HEK293 (cell line): ENCODE data around the gene CEMP1.

Experiments
- CTCF ChIA-PET: fragments of 350-600 bp; formaldehyde crosslinking; extraction: SDS; loops from one replicate; lab custom pipeline; 2021; ENCODE audit warnings: antibody characterized with exemption; lab: Yijun Ruan, JAX
- POLR2A ChIA-PET: fragments of 300-600 bp; formaldehyde crosslinking; extraction: SDS; loops from one replicate; lab custom pipeline; 2020; ENCODE audit warnings: antibody characterized with exemption, inconsistent platforms; lab: Yijun Ruan, JAX
- H3K27ac ChIP-seq: fragments of 200-500 bp; sonication (Bioruptor generic); 2 replicates; pipeline ENCODE4 v1.5.1; 2014; ENCODE audit warnings: low read depth, low read length, control low read depth, inconsistent platforms; ENCODE audit errors: extremely low read depth
- H3K36me3 ChIP-seq, 2 experiments: fragments of 200-500 bp in 1 of 2; sonication (Bioruptor generic) in 1 of 2; 1 replicate in 1 of 2; 2 replicates in 1 of 2; pipeline ENCODE4 v1.5.1; 2014 to 2017; ENCODE audit warnings: inconsistent platforms in 2 of 2, low read length in 2 of 2; ENCODE audit not compliant: control insufficient read depth in 2 of 2, insufficient read depth in 1 of 2
- H3K4me1 ChIP-seq: fragments of 200-500 bp; sonication (Bioruptor generic); 2 replicates; pipeline ENCODE4 v1.5.1; 2014; ENCODE audit warnings: mild to moderate bottlenecking, low read length, inconsistent platforms; ENCODE audit not compliant: control insufficient read depth, insufficient read depth
- H3K4me3 ChIP-seq: 2 replicates; pipeline ENCODE4 v1.5.1; 2011; ENCODE audit warnings: low read depth, mild to moderate bottlenecking, control low read depth, low read length, moderate library complexity
- H3K9me3 ChIP-seq: fragments of 200-500 bp; sonication (Bioruptor generic); 2 replicates; pipeline ENCODE4 v1.5.1; 2014; ENCODE audit warnings: low read depth, low read length, inconsistent platforms; ENCODE audit not compliant: control insufficient read depth, insufficient read depth
- HIC1 ChIP-seq: fragments of 450-650 bp; formaldehyde crosslinking; IDR thresholded peaks from 2 replicates; pipeline ENCODE4 v1.5.1; 2016; ENCODE audit warnings: missing biosample characterization, missing genetic modification characterization
- SCRT1 ChIP-seq: fragments of 450-650 bp; formaldehyde crosslinking; IDR thresholded peaks from 2 replicates; pipeline ENCODE4 v1.5.1; 2016; ENCODE audit warnings: missing biosample characterization, missing genetic modification characterization, borderline replicate concordance
- SCRT2 ChIP-seq: fragments of 450-650 bp; formaldehyde crosslinking; IDR thresholded peaks from 2 replicates; pipeline ENCODE4 v1.5.1; 2016; ENCODE audit warnings: missing biosample characterization, missing genetic modification characterization
- ZBTB20 ChIP-seq: fragments of 450-650 bp; formaldehyde crosslinking; IDR thresholded peaks from 2 replicates; pipeline ENCODE4 v1.5.1; 2016; ENCODE audit warnings: missing biosample characterization, missing genetic modification characterization
- ZNF157 ChIP-seq: fragments of 450-650 bp; formaldehyde crosslinking; IDR thresholded peaks from 2 replicates; pipeline ENCODE4 v1.5.1; 2016; ENCODE audit warnings: missing biosample characterization, missing genetic modification characterization
- ZNF292 ChIP-seq: fragments of 450-650 bp; formaldehyde crosslinking; IDR thresholded peaks from 2 replicates; pipeline ENCODE4 v1.5.1; 2016; ENCODE audit warnings: low read depth, missing biosample characterization, missing genetic modification characterization, borderline replicate concordance
- ZNF311 ChIP-seq: fragments of 450-650 bp; formaldehyde crosslinking; IDR thresholded peaks from 2 replicates; pipeline ENCODE4 v1.5.1; 2017; ENCODE audit warnings: missing biosample characterization, missing genetic modification characterization, borderline replicate concordance
- ZNF391 ChIP-seq: fragments of 450-650 bp; formaldehyde crosslinking; IDR thresholded peaks from 2 replicates; pipeline ENCODE4 v1.5.1; 2016; ENCODE audit warnings: low read depth, missing biosample characterization, missing genetic modification characterization, borderline replicate concordance
- ZNF549 ChIP-seq: fragments of 450-650 bp; IDR thresholded peaks from 2 replicates; pipeline ENCODE4 v1.5.1; 2018; ENCODE audit warnings: missing biosample characterization, missing genetic modification characterization, mild to moderate bottlenecking, inconsistent platforms, moderate library complexity
- ZNF558 ChIP-seq: fragments of 450-650 bp; formaldehyde crosslinking; IDR thresholded peaks from 2 replicates; pipeline ENCODE4 v1.5.1; 2016; ENCODE audit warnings: missing biosample characterization, missing genetic modification characterization
- ZNF596 ChIP-seq: fragments of 450-650 bp; IDR thresholded peaks from 2 replicates; pipeline ENCODE4 v1.5.0; 2018; ENCODE audit warnings: missing biosample characterization, mild to moderate bottlenecking, missing genetic modification characterization, moderate library complexity
- ZNF624 ChIP-seq: fragments of 450-650 bp; formaldehyde crosslinking; IDR thresholded peaks from 2 replicates; pipeline ENCODE4 v1.5.1; 2017; ENCODE audit warnings: missing biosample characterization, missing genetic modification characterization
- ZNF791 ChIP-seq: fragments of 450-650 bp; formaldehyde crosslinking; IDR thresholded peaks from 2 replicates; pipeline ENCODE4 v1.5.1; 2016; ENCODE audit warnings: missing biosample characterization, missing genetic modification characterization
- TF ChIP-seq, protein P1 (sequence below): fragments of 450-650 bp; formaldehyde crosslinking; IDR thresholded peaks from 2 replicates; pipeline ENCODE4 v1.5.1; 2016; ENCODE audit warnings: missing biosample characterization, missing genetic modification characterization
- TF ChIP-seq, protein P2 (sequence below): fragments of 450-650 bp; formaldehyde crosslinking; IDR thresholded peaks from 2 replicates; pipeline ENCODE4 v1.5.1; 2016; ENCODE audit warnings: missing biosample characterization, missing genetic modification characterization, borderline replicate concordance
- TF ChIP-seq, protein P3 (sequence below): fragments of 450-650 bp; formaldehyde crosslinking; IDR thresholded peaks from 2 replicates; pipeline ENCODE4 v1.5.1; 2016; ENCODE audit warnings: missing biosample characterization, missing genetic modification characterization

The CEMP1 gene

GRCh38 chr16:2531696-2532493, 687 bp upstream of the CEMP1 start (continued):
- TF ChIP-seq ZNF391 (tag by site-specific recombination) (0 out of 2 replicates have a peak, but pooled peaks have one; percentile 15), ZNF549 (tag by site-specific recombination) (no peak), ZNF596 (tag by site-specific recombination) (no peak)
- TF ChIP-seq, all 188 proteins: peak for 39

DNA sequence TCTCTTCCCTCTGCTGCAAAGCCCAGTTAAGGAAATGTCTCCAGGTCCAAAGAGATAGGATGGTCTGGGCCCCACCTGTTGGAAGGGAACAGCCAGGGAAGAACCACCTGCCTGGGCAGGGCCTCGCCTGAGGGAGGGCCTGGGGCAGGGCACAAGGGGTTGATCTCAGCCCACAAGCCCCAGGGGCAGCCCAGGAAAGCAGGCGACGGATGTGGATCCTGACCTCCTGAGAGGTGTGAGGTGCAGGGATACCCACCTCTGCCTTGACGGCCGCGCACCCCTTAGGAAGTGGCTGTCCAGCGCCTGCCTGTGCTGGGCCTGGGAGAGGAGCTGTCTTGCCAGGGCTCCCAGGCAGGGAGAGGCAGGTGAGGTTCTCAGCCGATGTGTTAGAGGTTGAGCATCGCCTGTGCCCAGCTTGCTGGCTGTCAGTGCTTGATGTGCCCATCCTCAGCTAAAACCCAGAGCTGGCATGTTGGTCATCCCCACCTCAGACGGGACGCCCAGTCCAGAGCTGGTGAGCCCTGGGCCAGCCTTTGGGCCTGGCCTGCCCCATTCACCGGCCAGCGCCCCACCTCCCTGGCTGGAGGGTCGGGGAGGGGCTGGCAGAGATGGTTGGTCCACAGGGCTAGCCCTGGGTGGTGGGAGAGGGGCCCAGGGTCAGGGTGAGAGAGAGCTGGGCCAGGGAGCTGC, 434 bp downstream of the CEMP1 start:
- ChIA-PET CTCF (interaction anchor here (0.6 to 1.1 kb wide), 2 partner anchors 30 to 389 kb away, joined by 3 to 4 read pairs; no protein-coding TSS in a partner anchor), POLR2A (interaction anchor here (0.6 to 3.6 kb wide), 3 partner anchors 11 to 375 kb away, joined by 3 to 25 read pairs (median 3); partner anchors contain the start of genes AMDHD2 and TRAF7)
- no peak overlapping the region for H3K4me3 ChIP-seq
- peaks cover 0 to 51% of the 10 kb centered on the region in 2 experiments; a peak in 1 of 3 replicates for H3K36me3 ChIP-seq
- no peak overlapping the region for H3K27ac ChIP-seq
- H3K4me1 ChIP-seq: peaks cover 3% of the 10 kb centered on the region; the same call in 1 of the 2 replicates
- TF ChIP-seq HIC1 (tag by site-specific recombination) (peak; percentile 15; the same call in 1 of the 2 replicates), ZNF791 (tag by site-specific recombination) (no peak), SCRT2 (tag by site-specific recombination) (peak; percentile 80), SCRT1 (tag by site-specific recombination) (0 out of 2 replicates have a peak, but pooled peaks have one; percentile 20), ZNF292 (no peak), ZNF311 (tag by site-specific recombination) (no peak), ZBTB20 (no peak), ZNF624 (no peak), ZNF558 (no peak), ZNF157 (tag by site-specific recombination) (no peak)
- TF ChIP-seq, protein P1, sequence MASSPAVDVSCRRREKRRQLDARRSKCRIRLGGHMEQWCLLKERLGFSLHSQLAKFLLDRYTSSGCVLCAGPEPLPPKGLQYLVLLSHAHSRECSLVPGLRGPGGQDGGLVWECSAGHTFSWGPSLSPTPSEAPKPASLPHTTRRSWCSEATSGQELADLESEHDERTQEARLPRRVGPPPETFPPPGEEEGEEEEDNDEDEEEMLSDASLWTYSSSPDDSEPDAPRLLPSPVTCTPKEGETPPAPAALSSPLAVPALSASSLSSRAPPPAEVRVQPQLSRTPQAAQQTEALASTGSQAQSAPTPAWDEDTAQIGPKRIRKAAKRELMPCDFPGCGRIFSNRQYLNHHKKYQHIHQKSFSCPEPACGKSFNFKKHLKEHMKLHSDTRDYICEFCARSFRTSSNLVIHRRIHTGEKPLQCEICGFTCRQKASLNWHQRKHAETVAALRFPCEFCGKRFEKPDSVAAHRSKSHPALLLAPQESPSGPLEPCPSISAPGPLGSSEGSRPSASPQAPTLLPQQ (tag by site-specific recombination): peak; percentile 52; the same call in 1 of the 2 replicates
- TF ChIP-seq, protein P2, sequence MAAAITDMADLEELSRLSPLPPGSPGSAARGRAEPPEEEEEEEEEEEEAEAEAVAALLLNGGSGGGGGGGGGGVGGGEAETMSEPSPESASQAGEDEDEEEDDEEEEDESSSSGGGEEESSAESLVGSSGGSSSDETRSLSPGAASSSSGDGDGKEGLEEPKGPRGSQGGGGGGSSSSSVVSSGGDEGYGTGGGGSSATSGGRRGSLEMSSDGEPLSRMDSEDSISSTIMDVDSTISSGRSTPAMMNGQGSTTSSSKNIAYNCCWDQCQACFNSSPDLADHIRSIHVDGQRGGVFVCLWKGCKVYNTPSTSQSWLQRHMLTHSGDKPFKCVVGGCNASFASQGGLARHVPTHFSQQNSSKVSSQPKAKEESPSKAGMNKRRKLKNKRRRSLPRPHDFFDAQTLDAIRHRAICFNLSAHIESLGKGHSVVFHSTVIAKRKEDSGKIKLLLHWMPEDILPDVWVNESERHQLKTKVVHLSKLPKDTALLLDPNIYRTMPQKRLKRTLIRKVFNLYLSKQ (tag by site-specific recombination): no peak
- TF ChIP-seq, protein P3, sequence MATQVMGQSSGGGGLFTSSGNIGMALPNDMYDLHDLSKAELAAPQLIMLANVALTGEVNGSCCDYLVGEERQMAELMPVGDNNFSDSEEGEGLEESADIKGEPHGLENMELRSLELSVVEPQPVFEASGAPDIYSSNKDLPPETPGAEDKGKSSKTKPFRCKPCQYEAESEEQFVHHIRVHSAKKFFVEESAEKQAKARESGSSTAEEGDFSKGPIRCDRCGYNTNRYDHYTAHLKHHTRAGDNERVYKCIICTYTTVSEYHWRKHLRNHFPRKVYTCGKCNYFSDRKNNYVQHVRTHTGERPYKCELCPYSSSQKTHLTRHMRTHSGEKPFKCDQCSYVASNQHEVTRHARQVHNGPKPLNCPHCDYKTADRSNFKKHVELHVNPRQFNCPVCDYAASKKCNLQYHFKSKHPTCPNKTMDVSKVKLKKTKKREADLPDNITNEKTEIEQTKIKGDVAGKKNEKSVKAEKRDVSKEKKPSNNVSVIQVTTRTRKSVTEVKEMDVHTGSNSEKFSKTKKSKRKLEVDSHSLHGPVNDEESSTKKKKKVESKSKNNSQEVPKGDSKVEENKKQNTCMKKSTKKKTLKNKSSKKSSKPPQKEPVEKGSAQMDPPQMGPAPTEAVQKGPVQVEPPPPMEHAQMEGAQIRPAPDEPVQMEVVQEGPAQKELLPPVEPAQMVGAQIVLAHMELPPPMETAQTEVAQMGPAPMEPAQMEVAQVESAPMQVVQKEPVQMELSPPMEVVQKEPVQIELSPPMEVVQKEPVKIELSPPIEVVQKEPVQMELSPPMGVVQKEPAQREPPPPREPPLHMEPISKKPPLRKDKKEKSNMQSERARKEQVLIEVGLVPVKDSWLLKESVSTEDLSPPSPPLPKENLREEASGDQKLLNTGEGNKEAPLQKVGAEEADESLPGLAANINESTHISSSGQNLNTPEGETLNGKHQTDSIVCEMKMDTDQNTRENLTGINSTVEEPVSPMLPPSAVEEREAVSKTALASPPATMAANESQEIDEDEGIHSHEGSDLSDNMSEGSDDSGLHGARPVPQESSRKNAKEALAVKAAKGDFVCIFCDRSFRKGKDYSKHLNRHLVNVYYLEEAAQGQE (tag by site-specific recombination): peak; percentile 66; the same call in 1 of the 2 replicates
- no peaks in the 10 kb centered on the region for H3K9me3 ChIP-seq
